MG63 (cell line): ENCODE data around the gene EIF4E1B. TPM values are rescaled to one million over a fixed set of nuclear protein-coding genes. Genes with fewer than 3 reads are reported as not detected.

Experiments
- DNase-seq: peaks from one replicate; pipeline ENCODE4 v3.0.0-alpha.2; 2020
- H3K27me3 ChIP-seq: fragments of 250-450 bp; sonication (Bioruptor Pico); 2 replicates; pipeline ENCODE4 v1.5.1; 2020; ENCODE audit warnings: mild to moderate bottlenecking, moderate library complexity
- H3K36me3 ChIP-seq: fragments of 250-450 bp; sonication (Bioruptor Pico); 2 replicates; pipeline ENCODE4 v1.5.1; 2020; ENCODE audit warnings: mild to moderate bottlenecking, moderate library complexity
- H3K4me3 ChIP-seq: fragments of 250-450 bp; sonication (Bioruptor Pico); 2 replicates; pipeline ENCODE4 v1.5.1; 2020; ENCODE audit warnings: mild to moderate bottlenecking, moderate library complexity
- H3K9me3 ChIP-seq: fragments of 250-450 bp; sonication (Bioruptor Pico); 2 replicates; pipeline ENCODE4 v1.5.1; 2020; ENCODE audit warnings: mild to moderate bottlenecking, moderate library complexity
- total RNA-seq: library from RNA; depleted of rRNA; stranded (reverse); fragments of >200 nt; shearing (Covaris generic); gene quantifications from 2 replicates; pipeline ENCODE4 v1.2.3, GENCODE V29; 2014; ENCODE audit warnings: low replicate concordance

EIF4E1B gene
- total RNA-seq, 1 experiment from 2014 or later = not detected

GRCh38 chr5:176676361-176676824, 45.9 kb downstream of the EIF4E1B start:
- H3K36me3 ChIP-seq = no peaks in the 10 kb centered on the region
- no peak overlapping the region for H3K4me3 ChIP-seq
- peak; percentile 61 for DNase-seq
- no peaks in the 10 kb centered on the region; the same call in 1 of the 2 replicates for H3K27me3 ChIP-seq
- H3K9me3 ChIP-seq = no peaks in the 10 kb centered on the region

- Histone ChIP-seq H3K4me3 (no peak overlapping the region), H3K36me3 (no peaks in the 10 kb centered on the region), H3K9me3 (no peaks in the 10 kb centered on the region), H3K27me3 (peaks cover 4% of the 10 kb centered on the region)
- DNase-seq = no peak
These were observed 46.9 kb downstream of the EIF4E1B start for GRCh38 chr5:176677209-176677939.

GRCh38 chr5:176678584-176678983, 48.1 kb downstream of the EIF4E1B start:
- Histone ChIP-seq H3K36me3 (no peaks in the 10 kb centered on the region), H3K4me3 (no peak overlapping the region), H3K27me3 (peaks cover 13% of the 10 kb centered on the region), H3K9me3 (no peaks in the 10 kb centered on the region)
- DNase-seq = no peak

GRCh38 chr5:176679365-176680225, 49.1 kb downstream of the EIF4E1B start:
- no peaks in the 10 kb centered on the region for H3K9me3 ChIP-seq
- no peak overlapping the region for H3K4me3 ChIP-seq
- H3K27me3 ChIP-seq = peaks cover 24% of the 10 kb centered on the region
- no peaks in the 10 kb centered on the region for H3K36me3 ChIP-seq
- DNase-seq = no peak

GRCh38 chr5:176680226-176680563, 49.7 kb downstream of the EIF4E1B start:
- Histone ChIP-seq H3K27me3 (peaks cover 27% of the 10 kb centered on the region), H3K9me3 (peaks cover 2% of the 10 kb centered on the region), H3K36me3 (no peaks in the 10 kb centered on the region), H3K4me3 (no peak overlapping the region)
- DNase-seq = no peak

GRCh38 chr5:176682016-176682531, 51.6 kb downstream of the EIF4E1B start:
- peaks cover 31% of the 10 kb centered on the region for H3K27me3 ChIP-seq
- H3K4me3 ChIP-seq = no peak overlapping the region
- no peak for DNase-seq
- peaks cover 12% of the 10 kb centered on the region for H3K9me3 ChIP-seq
- H3K36me3 ChIP-seq = no peaks in the 10 kb centered on the region

- peaks cover 15% of the 10 kb centered on the region for H3K9me3 ChIP-seq
- H3K36me3 ChIP-seq = no peaks in the 10 kb centered on the region
- DNase-seq = no peak
- no peak overlapping the region for H3K4me3 ChIP-seq
- peaks cover 45% of the 10 kb centered on the region for H3K27me3 ChIP-seq
These were observed 54.5 kb downstream of the EIF4E1B start for GRCh38 chr5:176685010-176685409.

GRCh38 chr5:176687247-176687646, 56.8 kb downstream of the EIF4E1B start:
- no peak for DNase-seq
- H3K27me3 ChIP-seq = peaks cover 42% of the 10 kb centered on the region
- H3K36me3 ChIP-seq = no peaks in the 10 kb centered on the region
- no peak overlapping the region for H3K4me3 ChIP-seq
- peaks cover 15% of the 10 kb centered on the region for H3K9me3 ChIP-seq

- Histone ChIP-seq H3K36me3 (no peaks in the 10 kb centered on the region), H3K27me3 (peaks cover 44% of the 10 kb centered on the region), H3K4me3 (no peak overlapping the region), H3K9me3 (peaks cover 15% of the 10 kb centered on the region)
- DNase-seq = no peak
These were observed 57.4 kb downstream of the EIF4E1B start for GRCh38 chr5:176687881-176688280.

- H3K4me3 ChIP-seq = no peak overlapping the region
- H3K27me3 ChIP-seq = peaks cover 44% of the 10 kb centered on the region
- H3K36me3 ChIP-seq = no peaks in the 10 kb centered on the region
- no peak for DNase-seq
- H3K9me3 ChIP-seq = peaks cover 7% of the 10 kb centered on the region
These were observed 60.4 kb downstream of the EIF4E1B start for GRCh38 chr5:176690911-176691310.

GRCh38 chr5:176691524-176691923, 61.0 kb downstream of the EIF4E1B start:
- Histone ChIP-seq H3K36me3 (no peaks in the 10 kb centered on the region), H3K27me3 (peaks cover 44% of the 10 kb centered on the region), H3K9me3 (peaks cover 7% of the 10 kb centered on the region), H3K4me3 (no peak overlapping the region)
- DNase-seq = no peak

GRCh38 chr5:176692326-176692725, 61.9 kb downstream of the EIF4E1B start:
- no peak overlapping the region for H3K4me3 ChIP-seq
- no peak for DNase-seq
- peaks cover under 1% of the 10 kb centered on the region; the same call in 1 of the 2 replicates for H3K9me3 ChIP-seq
- peaks cover 48% of the 10 kb centered on the region for H3K27me3 ChIP-seq
- no peaks in the 10 kb centered on the region for H3K36me3 ChIP-seq

- H3K9me3 ChIP-seq = no peaks in the 10 kb centered on the region
- DNase-seq = no peak
- H3K27me3 ChIP-seq = peaks cover 48% of the 10 kb centered on the region
- no peaks in the 10 kb centered on the region for H3K36me3 ChIP-seq
- no peak overlapping the region for H3K4me3 ChIP-seq
These were observed 62.5 kb downstream of the EIF4E1B start for GRCh38 chr5:176692839-176693476.

GRCh38 chr5:176693477-176693851, 63.0 kb downstream of the EIF4E1B start:
- peaks cover 46% of the 10 kb centered on the region for H3K27me3 ChIP-seq
- no peak for DNase-seq
- H3K36me3 ChIP-seq = no peaks in the 10 kb centered on the region
- no peaks in the 10 kb centered on the region for H3K9me3 ChIP-seq
- no peak overlapping the region for H3K4me3 ChIP-seq

- no peak for DNase-seq
- H3K36me3 ChIP-seq = no peaks in the 10 kb centered on the region
- H3K27me3 ChIP-seq = peaks cover 40% of the 10 kb centered on the region
- no peak overlapping the region for H3K4me3 ChIP-seq
- H3K9me3 ChIP-seq = no peaks in the 10 kb centered on the region
These were observed 63.7 kb downstream of the EIF4E1B start for GRCh38 chr5:176694146-176694545.

- no peak overlapping the region for H3K4me3 ChIP-seq
- no peak for DNase-seq
- no peaks in the 10 kb centered on the region for H3K9me3 ChIP-seq
- no peaks in the 10 kb centered on the region for H3K36me3 ChIP-seq
- peaks cover 38% of the 10 kb centered on the region for H3K27me3 ChIP-seq
These were observed 64.2 kb downstream of the EIF4E1B start for GRCh38 chr5:176694631-176695030.

GRCh38 chr5:176695073-176695472, 64.6 kb downstream of the EIF4E1B start:
- no peaks in the 10 kb centered on the region for H3K36me3 ChIP-seq
- peaks cover 40% of the 10 kb centered on the region for H3K27me3 ChIP-seq
- H3K9me3 ChIP-seq = no peaks in the 10 kb centered on the region
- H3K4me3 ChIP-seq = no peak overlapping the region
- DNase-seq = no peak
